Effector memory CD8-positive, alpha-beta T cell (primary cell): ENCODE data around the gene NXT1.
"Not testable (repeated sequence)": the region's sequence is repeated elsewhere in the genome, so short reads cannot be mapped to it uniquely, and the experiment has no call there.

Experiments
- ATAC-seq: fragments of 150-1000 bp; cut with Tn5 transposase; replicated peaks from 2 replicates; pipeline ENCODE4 v1.10.0; 2021; ENCODE audit warnings: mild to moderate bottlenecking, moderate library complexity
- DNase-seq, 3 experiments: peaks; one replicate each; pipeline ENCODE4 v3.0.0; 2021
- H3K27ac Mint-ChIP-seq, 2 donors: one replicate each; pipeline ENCODE4 v1.8.0; 2022; ENCODE audit warnings: mild to moderate bottlenecking in 2 of 2, mixed read lengths in 2 of 2, moderate library complexity in 2 of 2
- H3K27me3 Mint-ChIP-seq, 2 donors: one replicate each; pipeline ENCODE4 v1.8.0; 2022; ENCODE audit warnings: mixed read lengths in 2 of 2
- H3K36me3 Mint-ChIP-seq: one replicate; pipeline ENCODE4 v1.8.0; 2022; ENCODE audit warnings: mild to moderate bottlenecking, moderate library complexity, mixed read lengths; ENCODE audit not compliant: insufficient read depth
- H3K4me1 Mint-ChIP-seq, 2 donors: one replicate each; pipeline ENCODE4 v1.8.0; 2022; ENCODE audit warnings: low read depth in 2 of 2, mixed read lengths in 2 of 2
- H3K4me3 Mint-ChIP-seq, 2 donors: one replicate each; pipeline ENCODE4 v1.8.0; 2022; ENCODE audit warnings: mild to moderate bottlenecking in 2 of 2, mixed read lengths in 2 of 2, moderate library complexity in 2 of 2
- H3K9me3 Mint-ChIP-seq, 2 donors: one replicate each; pipeline ENCODE4 v1.8.0; 2022; ENCODE audit warnings: mixed read lengths in 2 of 2
- total RNA-seq, 9 experiments: gene quantifications; one replicate each; lab custom pipeline; 2026; lab: John Stamatoyannopoulos, UW

The NXT1 gene
- 12.8 to 52.8 (median 47.7) reads per million in 9 experiments for total RNA-seq

DNA sequence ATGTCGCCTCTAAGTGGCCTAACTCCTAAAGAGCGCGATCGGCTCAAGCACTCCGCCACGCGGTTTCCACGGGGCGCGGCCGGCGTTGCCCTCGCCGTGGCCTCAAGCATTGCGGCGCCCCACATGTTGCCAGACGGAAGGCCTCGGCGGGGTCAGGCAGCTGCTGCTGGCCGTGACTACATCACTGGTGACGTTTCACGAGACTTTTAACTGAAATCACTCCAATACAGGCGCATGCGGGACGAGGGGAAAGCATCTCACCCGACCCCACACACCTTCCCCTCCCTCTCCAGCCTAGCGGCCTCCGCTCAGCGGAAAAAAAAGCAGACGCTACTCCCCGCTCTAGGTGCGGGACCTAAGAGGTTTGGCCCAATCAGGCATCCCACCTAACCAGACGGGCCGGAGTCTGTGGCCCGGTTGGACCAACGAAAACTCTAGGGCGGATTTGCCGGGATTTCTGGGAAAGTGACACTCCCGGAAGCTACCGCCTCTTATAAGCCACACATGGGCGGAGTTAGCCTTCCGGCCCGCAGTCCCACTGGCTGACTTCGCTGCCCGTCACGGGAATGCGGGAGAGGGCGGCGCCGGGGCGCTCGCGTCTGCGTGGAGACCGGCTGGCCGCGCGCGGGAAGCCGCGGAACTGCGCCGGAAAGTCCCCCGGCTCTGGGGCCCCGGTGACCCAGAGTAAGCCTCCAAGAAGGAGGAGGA, at the start of gene NXT1:
TSS of gene NXT1 (plus strand) at position 596 of the 708 bp plus-strand sequence. CDS start 3,251 bp downstream, outside the sequence.
- peak; percentile 74 for ATAC-seq
- H3K9me3 Mint-ChIP-seq, result no peaks in the 10 kb centered on the region
- peaks cover 37% of the 10 kb centered on the region for H3K36me3 Mint-ChIP-seq
- peak; percentile 96 to 98 (median 98) for DNase-seq
- H3K27me3 Mint-ChIP-seq, result no peaks in the 10 kb centered on the region
- H3K4me1 Mint-ChIP-seq, result peaks cover 14 to 18% of the 10 kb centered on the region in 2 donors
- H3K4me3 Mint-ChIP-seq, result peak within 1 kb of the TSS; percentile 94 to 95
- H3K27ac Mint-ChIP-seq, result peak within 1 kb of the TSS; percentile 100

DNA sequence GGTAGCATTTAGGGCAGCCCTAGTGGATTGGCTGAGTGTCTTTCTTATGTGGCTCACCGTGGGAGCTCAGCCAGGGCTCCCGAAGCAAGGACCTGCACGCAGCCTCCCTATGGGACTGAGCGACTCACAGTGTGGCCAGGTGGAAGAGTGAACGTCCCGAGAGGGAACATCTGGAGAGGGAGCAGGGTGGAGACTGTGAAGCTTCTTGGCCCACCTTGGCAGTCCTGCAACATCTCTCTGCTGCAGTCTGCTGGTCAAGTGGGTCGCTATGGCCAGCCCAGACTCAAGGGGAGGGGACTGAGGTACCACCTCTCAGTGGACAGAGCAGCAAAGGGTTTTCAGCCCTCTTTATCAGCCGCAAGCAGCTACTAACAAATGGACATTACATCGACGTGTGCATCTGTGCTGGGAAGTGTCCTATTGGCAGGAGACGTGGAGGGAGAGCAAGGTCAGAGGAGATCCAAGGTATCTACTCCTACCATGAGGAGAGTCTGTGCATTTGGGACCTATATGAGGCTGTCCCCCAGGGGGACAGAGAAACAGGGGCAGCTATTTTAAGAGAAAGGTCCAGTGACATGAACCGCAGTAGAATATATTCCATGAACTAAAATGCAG, 49.0 kb upstream of the NXT1 start:
- no peaks in the 10 kb centered on the region for H3K4me1 Mint-ChIP-seq

DNA sequence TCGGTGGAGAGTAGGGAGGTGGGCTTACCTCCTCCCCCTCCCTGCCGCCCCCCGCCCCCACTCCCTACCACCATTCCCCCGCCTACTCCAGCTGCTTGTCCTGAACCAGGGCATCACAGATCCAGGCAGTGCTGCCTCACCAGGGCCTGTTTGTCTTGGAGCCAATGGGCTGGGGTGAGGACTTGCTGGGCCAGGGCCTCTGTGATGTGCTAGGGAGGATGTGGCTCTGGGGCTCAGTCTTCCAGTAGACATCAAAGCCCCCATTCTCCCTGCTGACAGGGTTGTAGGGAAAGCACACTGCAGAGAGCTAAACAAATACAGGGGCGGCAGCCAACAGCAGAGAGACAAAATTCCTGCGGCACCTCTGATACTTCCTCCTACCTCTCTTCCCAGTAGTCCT, 48.2 kb upstream of the NXT1 start:
- no peaks in the 10 kb centered on the region for H3K4me1 Mint-ChIP-seq
- peaks cover 13 to 22% of the 10 kb centered on the region in 2 donors for H3K27me3 Mint-ChIP-seq
- ATAC-seq (no peak), DNase-seq (no peak)
- no peaks in the 10 kb centered on the region for H3K9me3 Mint-ChIP-seq
- peaks cover 2% of the 10 kb centered on the region for H3K36me3 Mint-ChIP-seq
- no peak overlapping the region for H3K27ac Mint-ChIP-seq
- H3K4me3 Mint-ChIP-seq, result no peak overlapping the region

More for the DNA sequence above, 49.0 kb upstream of the NXT1 start:
- ATAC-seq (no peak), DNase-seq (no peak)
- Mint-ChIP-seq H3K36me3 (peaks cover 2% of the 10 kb centered on the region), H3K9me3 (no peaks in the 10 kb centered on the region), H3K27ac (no peak overlapping the region), H3K27me3 (peaks cover 21 to 29% of the 10 kb centered on the region in 2 donors), H3K4me3 (no peak overlapping the region)

DNA sequence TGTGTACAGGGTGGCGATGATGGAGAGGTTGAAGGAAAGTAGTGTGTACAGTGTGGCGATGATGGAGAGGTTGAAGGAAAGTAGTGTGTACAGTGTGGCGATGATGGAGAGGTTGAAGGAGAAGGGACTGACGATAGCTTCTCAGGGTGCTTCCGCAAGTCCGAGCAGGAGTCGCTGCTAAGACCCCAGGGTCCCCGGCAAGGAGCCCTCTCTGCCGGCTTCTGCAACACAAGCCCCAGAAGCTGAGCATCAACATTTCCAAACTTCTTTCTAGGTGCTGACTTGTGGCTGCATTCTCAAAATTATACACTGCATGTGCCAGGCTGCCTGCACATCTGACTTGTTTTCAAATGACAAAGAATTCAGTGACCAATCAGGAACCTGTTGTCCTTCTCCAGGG, 47.8 kb upstream of the NXT1 start:
- ATAC-seq, result no peak
- no peak overlapping the region for H3K27ac Mint-ChIP-seq
- DNase-seq, result no peak
- no peaks in the 10 kb centered on the region for H3K4me1 Mint-ChIP-seq
- H3K9me3 Mint-ChIP-seq, result no peaks in the 10 kb centered on the region
- H3K27me3 Mint-ChIP-seq, result peaks cover 10 to 22% of the 10 kb centered on the region in 2 donors
- no peak overlapping the region for H3K4me3 Mint-ChIP-seq
- peaks cover 2% of the 10 kb centered on the region for H3K36me3 Mint-ChIP-seq

DNA sequence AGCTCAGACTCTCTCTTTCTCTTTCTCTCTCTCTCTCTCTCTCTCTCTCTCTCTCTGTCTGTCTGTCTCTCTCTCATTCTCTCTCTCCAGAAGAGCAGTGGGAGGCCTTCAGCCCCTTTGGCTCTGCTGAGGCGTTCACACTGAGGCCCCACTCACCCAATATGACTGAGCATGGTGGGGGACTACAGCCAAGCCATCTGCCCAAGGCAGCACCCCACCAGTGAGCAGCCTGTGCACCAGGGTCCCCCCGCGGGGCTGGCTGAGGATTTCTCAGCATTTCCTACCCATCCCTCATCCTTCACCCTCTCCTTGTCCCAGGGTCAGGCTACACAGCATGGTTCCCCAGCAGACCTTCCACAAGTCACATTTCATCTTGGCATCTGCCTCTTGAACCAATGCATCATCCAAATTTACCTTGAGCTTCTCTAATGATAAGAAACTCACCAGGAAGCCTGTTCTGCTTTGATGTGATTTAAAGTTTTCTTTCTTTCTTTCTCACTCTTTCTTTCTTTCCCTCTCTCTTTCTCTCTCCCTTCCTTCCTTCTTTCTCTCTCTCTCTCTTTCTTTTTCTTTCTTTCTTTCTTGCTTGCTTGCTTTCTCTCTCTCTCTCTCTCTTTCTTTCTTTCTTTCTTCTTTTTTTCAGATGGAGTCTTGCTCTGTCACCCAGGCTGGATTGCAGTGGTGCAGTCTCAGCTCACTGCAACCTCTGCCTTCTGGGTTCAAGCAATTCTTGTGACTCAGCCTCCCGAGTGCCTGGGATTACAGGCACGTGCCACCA, 47.1 kb upstream of the NXT1 start:
- Mint-ChIP-seq H3K27me3 (peaks cover 10 to 22% of the 10 kb centered on the region in 2 donors), H3K4me1 (no peaks in the 10 kb centered on the region), H3K36me3 (peaks cover 2% of the 10 kb centered on the region), H3K9me3 (no peaks in the 10 kb centered on the region), H3K27ac (no peak overlapping the region), H3K4me3 (no peak overlapping the region)
- ATAC-seq (no peak), DNase-seq (no peak)

DNA sequence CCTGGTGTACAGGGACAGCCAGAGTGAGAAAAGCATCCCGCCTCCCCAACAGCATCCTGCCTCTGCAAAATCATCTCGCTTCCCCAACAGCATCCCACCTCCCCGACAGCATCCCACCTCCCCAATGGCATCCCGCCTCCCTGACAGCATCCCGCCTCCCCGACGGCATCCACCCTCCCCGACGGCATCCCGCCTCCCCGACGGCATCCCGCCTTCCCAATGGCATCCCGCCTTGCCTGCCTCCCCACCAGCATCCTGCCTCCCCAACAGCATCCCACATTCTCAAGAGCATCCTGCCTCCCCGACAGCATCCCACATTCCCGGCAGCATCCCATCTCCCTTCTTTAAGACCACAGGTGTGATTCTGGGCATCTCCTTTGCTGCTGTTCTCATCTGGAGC, 46.0 kb upstream of the NXT1 start:
- no peaks in the 10 kb centered on the region for H3K4me1 Mint-ChIP-seq
- H3K36me3 Mint-ChIP-seq, result peaks cover 2% of the 10 kb centered on the region
- H3K27ac Mint-ChIP-seq, result no peak overlapping the region
- H3K27me3 Mint-ChIP-seq, result peaks cover 10 to 26% of the 10 kb centered on the region in 2 donors
- no peak overlapping the region for H3K4me3 Mint-ChIP-seq
- ATAC-seq, result no peak
- DNase-seq, result no peak
- H3K9me3 Mint-ChIP-seq, result no peaks in the 10 kb centered on the region

DNA sequence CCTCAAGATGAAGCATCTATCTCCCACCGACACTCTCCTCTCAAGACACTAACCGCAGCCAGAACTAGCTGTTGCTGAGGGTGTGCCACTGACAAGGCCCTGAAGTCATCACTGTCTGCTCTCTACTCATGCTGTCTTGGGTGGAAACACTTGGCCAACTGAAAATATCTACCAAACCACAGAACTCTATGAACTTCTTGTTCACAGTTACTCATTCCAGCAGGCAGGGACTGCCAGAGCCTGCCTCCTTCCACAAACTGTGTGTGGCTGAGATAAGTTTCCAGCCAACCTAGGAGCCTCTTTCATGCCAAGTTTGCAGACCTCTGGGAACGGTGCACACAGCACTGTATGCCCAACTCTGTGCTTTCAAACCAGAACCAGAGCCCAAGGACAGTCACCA, 45.5 kb upstream of the NXT1 start:
- Mint-ChIP-seq H3K36me3 (peaks cover 2% of the 10 kb centered on the region), H3K4me3 (no peak overlapping the region), H3K4me1 (no peaks in the 10 kb centered on the region), H3K9me3 (no peaks in the 10 kb centered on the region), H3K27me3 (peaks cover 10 to 31% of the 10 kb centered on the region in 2 donors), H3K27ac (no peak overlapping the region)
- ATAC-seq (no peak), DNase-seq (no peak)

DNA sequence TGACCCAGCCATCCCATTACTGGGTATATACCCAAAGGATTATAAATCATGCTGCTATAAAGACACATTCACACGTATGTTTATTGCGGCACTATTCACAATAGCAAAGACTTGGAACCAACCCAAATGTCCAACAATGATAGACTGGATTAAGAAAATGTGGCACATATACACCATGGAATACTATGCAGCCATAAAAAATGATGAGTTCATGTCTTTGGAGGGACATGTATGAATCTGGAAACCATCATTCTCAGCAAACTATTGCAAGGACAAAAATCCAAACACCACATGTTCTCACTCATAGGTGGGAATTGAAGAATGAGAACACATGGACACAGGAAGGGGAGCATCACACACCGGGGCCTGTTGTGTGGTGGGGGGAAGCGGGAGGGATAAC, 43.2 kb upstream of the NXT1 start:
- not testable (repeated sequence) for DNase-seq, H3K4me1 Mint-ChIP-seq, H3K4me3 Mint-ChIP-seq, H3K27ac Mint-ChIP-seq, ATAC-seq, H3K36me3 Mint-ChIP-seq, H3K9me3 Mint-ChIP-seq
- peaks cover 24 to 41% of the 10 kb centered on the region in 2 donors for H3K27me3 Mint-ChIP-seq

DNA sequence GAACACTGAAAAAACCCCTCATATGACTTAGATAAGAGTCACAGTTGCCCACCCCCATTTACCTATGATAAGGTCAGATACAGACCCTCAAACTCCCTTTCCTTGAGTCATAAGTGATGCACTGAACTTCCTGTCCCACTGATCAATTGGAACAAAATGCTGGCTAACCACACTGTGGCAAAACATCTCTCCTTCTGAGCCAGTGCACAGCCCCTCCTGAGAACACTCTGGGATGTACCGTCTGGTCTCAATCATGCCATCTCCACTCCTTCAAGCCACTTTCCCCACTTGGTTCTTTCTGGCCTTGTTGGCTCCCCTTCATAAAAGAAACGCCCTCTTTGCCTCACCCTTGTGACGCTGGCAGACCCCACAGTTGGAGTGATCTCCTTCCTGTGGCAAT, 42.6 kb upstream of the NXT1 start:
- Mint-ChIP-seq H3K9me3 (no peaks in the 10 kb centered on the region), H3K4me3 (no peak overlapping the region), H3K27ac (no peak overlapping the region), H3K27me3 (peaks cover 30 to 47% of the 10 kb centered on the region in 2 donors), H3K4me1 (no peaks in the 10 kb centered on the region), H3K36me3 (peaks cover 2% of the 10 kb centered on the region)
- DNase-seq (no peak), ATAC-seq (no peak)

DNA sequence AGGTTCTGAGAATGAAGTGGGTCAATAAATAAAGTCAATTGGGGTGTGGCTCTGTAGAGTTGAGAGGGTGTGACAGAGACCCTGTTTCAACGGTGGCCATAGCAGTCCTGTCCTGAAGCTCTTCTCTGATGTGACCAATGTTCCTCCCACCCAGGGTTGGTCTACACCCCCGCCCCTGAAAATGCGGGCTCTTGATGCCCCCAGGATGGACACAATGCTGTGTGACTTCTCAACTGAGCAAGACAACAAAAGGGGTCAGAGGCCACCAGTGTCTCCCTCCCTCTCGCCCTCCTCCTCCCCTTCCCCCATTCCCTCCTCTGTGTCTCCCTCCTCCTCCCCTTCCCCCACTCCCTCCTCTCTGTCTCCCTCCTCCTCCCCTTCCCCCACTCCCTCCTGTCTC, 41.7 kb upstream of the NXT1 start:
- Mint-ChIP-seq H3K27ac (no peak overlapping the region), H3K27me3 (peaks cover 30 to 48% of the 10 kb centered on the region in 2 donors), H3K9me3 (no peaks in the 10 kb centered on the region), H3K36me3 (peaks cover 2% of the 10 kb centered on the region), H3K4me3 (no peak overlapping the region), H3K4me1 (no peaks in the 10 kb centered on the region)
- no peak for DNase-seq
- no peak for ATAC-seq

DNA sequence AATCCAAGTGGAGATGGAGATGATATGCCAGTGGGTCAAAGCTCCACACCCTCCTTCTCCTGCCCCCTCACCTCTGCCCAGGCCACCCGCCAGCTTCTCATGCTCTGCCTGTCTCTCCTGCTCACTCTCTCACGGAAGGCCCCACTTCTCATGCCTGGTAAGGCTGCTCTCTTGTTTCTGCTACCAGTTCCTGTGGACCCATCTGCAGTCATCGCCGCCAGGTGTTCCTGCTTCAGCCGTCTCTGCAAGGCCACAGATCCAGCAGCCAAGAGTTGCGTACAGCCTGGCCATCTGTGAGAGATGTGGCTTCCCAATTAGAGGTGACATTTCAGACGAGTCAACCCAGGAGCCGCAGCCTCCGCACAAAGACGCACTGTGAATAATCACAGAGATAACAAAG, 40.8 kb upstream of the NXT1 start:
- H3K36me3 Mint-ChIP-seq, result peaks cover 2% of the 10 kb centered on the region
- no peak for DNase-seq
- H3K27ac Mint-ChIP-seq, result no peak overlapping the region
- peaks cover 26 to 48% of the 10 kb centered on the region in 2 donors for H3K27me3 Mint-ChIP-seq
- H3K4me1 Mint-ChIP-seq, result no peaks in the 10 kb centered on the region
- no peak overlapping the region for H3K4me3 Mint-ChIP-seq
- H3K9me3 Mint-ChIP-seq, result no peaks in the 10 kb centered on the region
- ATAC-seq, result no peak

DNA sequence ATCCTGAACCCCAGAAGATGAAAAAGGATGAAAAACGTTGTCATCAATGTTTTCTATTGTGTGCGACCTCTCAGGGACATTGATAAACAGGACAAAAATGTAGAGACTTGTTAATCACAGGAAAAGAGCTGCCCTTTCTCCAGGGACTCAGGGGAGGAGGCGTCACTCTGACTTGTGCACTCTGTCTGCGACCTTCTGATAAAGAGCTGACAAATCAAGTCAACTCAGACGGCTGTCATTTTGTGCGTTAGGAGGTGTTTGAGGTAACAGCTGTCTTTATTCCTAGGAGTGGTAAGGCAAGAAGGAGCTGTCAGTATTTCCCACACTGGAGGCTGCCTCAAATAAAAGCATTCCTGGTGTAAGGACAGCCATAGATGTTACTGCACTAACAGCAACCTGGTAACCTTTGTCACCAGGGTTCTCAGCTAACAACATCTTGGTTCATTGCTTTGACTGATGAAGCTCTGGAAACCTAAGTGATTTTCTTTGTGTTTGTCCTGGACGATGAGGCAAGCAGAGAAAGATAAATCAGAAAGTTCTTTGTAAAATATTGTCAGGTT, 38.6 kb upstream of the NXT1 start:
- Mint-ChIP-seq H3K36me3 (no peaks in the 10 kb centered on the region), H3K27ac (no peak overlapping the region), H3K4me3 (no peak overlapping the region), H3K9me3 (no peaks in the 10 kb centered on the region), H3K27me3 (peaks cover 35 to 63% of the 10 kb centered on the region in 2 donors), H3K4me1 (no peaks in the 10 kb centered on the region)
- DNase-seq (no peak), ATAC-seq (no peak)

DNA sequence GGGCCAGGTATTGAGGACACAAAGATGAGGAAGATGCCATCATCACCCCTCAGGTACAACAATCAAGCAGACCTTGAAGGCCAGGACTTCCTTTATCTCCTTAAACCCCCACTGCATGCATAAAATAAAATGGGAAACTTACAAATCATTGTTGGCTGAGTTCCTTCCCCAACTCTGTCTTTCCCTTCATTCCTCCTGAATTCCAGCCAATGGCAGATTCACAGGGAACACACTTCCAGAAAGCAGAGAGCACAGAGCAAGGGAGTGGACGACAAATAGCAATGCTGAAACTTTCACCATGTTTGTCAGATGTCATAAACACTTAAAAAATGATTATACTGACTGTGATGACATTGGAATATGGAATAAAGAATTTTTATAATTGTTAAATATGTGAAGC, 37.3 kb upstream of the NXT1 start:
- ATAC-seq (no peak), DNase-seq (no peak)
- H3K4me1 Mint-ChIP-seq, result no peaks in the 10 kb centered on the region
- peaks cover 37 to 76% of the 10 kb centered on the region in 2 donors for H3K27me3 Mint-ChIP-seq
- H3K27ac Mint-ChIP-seq, result no peak overlapping the region
- no peak overlapping the region for H3K4me3 Mint-ChIP-seq
- H3K9me3 Mint-ChIP-seq, result no peaks in the 10 kb centered on the region
- H3K36me3 Mint-ChIP-seq, result no peaks in the 10 kb centered on the region
